Brain pericyte (primary cell): ENCODE measurements around the gene GFPT2.

ENCODE experiments used
- DNase-seq: peaks from one replicate; pipeline ENCODE4 v3.0.0-alpha.2; 2012; ENCODE audit warnings: low read depth, low spot score

The GFPT2 gene

GRCh38 chr5:180283026-180283615, 70.0 kb downstream of the GFPT2 start:
- DNase-seq: no peak

- DNase-seq: no peak
Observed at GRCh38 chr5:180282281-180282680, 70.9 kb downstream of the GFPT2 start.

GRCh38 chr5:180281706-180282105, 71.4 kb downstream of the GFPT2 start:
- DNase-seq: no peak

GRCh38 chr5:180274695-180275094, 78.4 kb downstream of the GFPT2 start:
- no peak for DNase-seq

GRCh38 chr5:180271221-180271620, 81.9 kb downstream of the GFPT2 start:
- DNase-seq: no peak

- no peak for DNase-seq
Observed at GRCh38 chr5:180259260-180259611, 93.9 kb downstream of the GFPT2 start.

GRCh38 chr5:180253036-180253824, 99.9 kb downstream of the GFPT2 start:
- no peak for DNase-seq

GRCh38 chr5:180251887-180252286, 101.2 kb downstream of the GFPT2 start:
- no peak for DNase-seq

GRCh38 chr5:180251141-180251540, 102.0 kb downstream of the GFPT2 start:
- no peak for DNase-seq
